Transverse colon (tissue), 4 donors: Measurements from ENCODE around the gene KRTAP4-8. TPM values are rescaled to one million over a fixed set of nuclear protein-coding genes. Genes with fewer than 3 reads are reported as not detected.

Experiments
- DNase-seq: peaks from one replicate; pipeline ENCODE4 v3.0.0-alpha.2; 2019
- H3K27ac ChIP-seq, 4 donors: fragments of 200-600 bp; sonication (generic); 2 replicates each; pipeline ENCODE4 v1.5.1; 2016 to 2018; ENCODE audit warnings: inconsistent platforms in 4 of 4
- H3K27me3 ChIP-seq: fragments of 200-600 bp; sonication (generic); 2 replicates; pipeline ENCODE4 v1.5.1; 2017; ENCODE audit warnings: inconsistent platforms
- H3K36me3 ChIP-seq, 4 donors: fragments of 200-600 bp; sonication (generic); 2 replicates each; pipeline ENCODE4 v1.5.1; 2017 to 2019; ENCODE audit warnings: inconsistent platforms in 4 of 4
- H3K4me1 ChIP-seq, 4 donors: fragments of 200-600 bp; sonication (generic); 2 replicates each; pipeline ENCODE4 v1.5.1; 2017 to 2020; ENCODE audit warnings: inconsistent platforms in 4 of 4
- H3K4me3 ChIP-seq, 4 donors: fragments of 200-600 bp; sonication (generic); 1 replicate in 1 of 4; 2 replicates in 3 of 4; pipeline versions ENCODE4 v1.5.1 to v1.6.1; 2017 to 2019; ENCODE audit warnings: inconsistent platforms in 4 of 4
- H3K9me3 ChIP-seq, 2 donors: fragments of 200-600 bp; sonication (generic); 2 replicates each; pipeline ENCODE4 v1.5.1; 2017 to 2019; ENCODE audit warnings: inconsistent platforms in 2 of 2
- EP300 ChIP-seq: sonication (generic); formaldehyde crosslinking; IDR thresholded peaks from one replicate; pipeline ENCODE4 v1.6.1; 2017; ENCODE audit warnings: antibody characterized with exemption, low read depth
- POLR2A ChIP-seq: fragments of 450-650 bp; IDR thresholded peaks from one replicate; pipeline ENCODE4 v1.6.1; 2016; ENCODE audit warnings: antibody characterized with exemption, mild to moderate bottlenecking, moderate library complexity
- POLR2AphosphoS5 ChIP-seq, 3 donors: sonication (generic); formaldehyde crosslinking; IDR thresholded peaks; one replicate each; pipeline ENCODE4 v1.6.1; 2016; ENCODE audit warnings: antibody characterized with exemption in 3 of 3
- WGBS, 2 donors: methylation state at CpG; one replicate each; pipeline ENCODE4 v1.1.5; 2018; ENCODE audit warnings: low coverage in 1 of 2; 5-methylcytosine and 5-hydroxymethylcytosine counted together
- in situ Hi-C, 4 donors: fragments of 200-750 bp; cut with MboI; loops; one replicate each; pipeline versions ENCODE4 v1.15.0 to v1.15.1; 2017; ENCODE audit warnings: low sequenced_read_pairs in 3 of 4, low pct_ligation_motif_present in 1 of 4, low pct_unique_long_range_greater_than_20kb in 1 of 4
- intact Hi-C: fragments of 100-400 bp; cut with DNase I; formaldehyde crosslinking; loops from one replicate; pipeline ENCODE4 v1.15.1; 2023; ENCODE audit warnings: low total_unique reads
- total RNA-seq, 4 donors: library from RNA; depleted of rRNA; stranded (reverse); fragments of >200 nt; gene quantifications; one replicate each; pipeline ENCODE4 v1.1.0, GENCODE V29; 2016
- TF ChIP-seq, protein P1 (sequence below), 5 experiments: fragments of 200-600 bp in 3 of 5; fragments of 450-650 bp in 2 of 5; sonication (generic) in 3 of 5; IDR thresholded peaks; 1 replicate in 2 of 5; 2 replicates in 3 of 5; pipeline ENCODE4 v1.5.1; 2016 to 2017; ENCODE audit warnings: antibody characterized with exemption in 5 of 5, inconsistent platforms in 3 of 5, mild to moderate bottlenecking in 2 of 5, moderate library complexity in 1 of 5

The KRTAP4-8 gene
- not detected for total RNA-seq

DNA sequence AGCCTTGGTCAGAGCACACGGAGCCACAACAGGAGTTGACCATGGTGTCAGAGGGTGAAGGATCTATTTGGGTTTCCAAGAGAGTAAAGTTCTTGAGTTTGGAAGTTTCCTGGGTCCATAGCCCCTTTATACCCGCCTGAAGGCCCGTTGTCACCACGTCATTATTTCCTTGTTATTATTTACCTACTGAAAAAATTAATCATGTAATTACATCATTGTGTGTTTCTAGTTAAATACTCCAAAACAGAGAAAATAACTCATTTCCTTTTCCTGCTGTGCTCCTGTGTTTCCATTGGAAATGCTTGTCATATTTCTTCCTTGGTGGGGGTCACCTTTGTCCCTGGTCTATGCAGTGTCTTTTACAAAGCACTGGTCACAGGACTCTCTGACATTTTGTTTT lies at the start of gene KRTAP4-8:
Gene KRTAP4-8 (minus strand): TSS at position 101 of the 400 bp plus-strand sequence. CDS start 58 bp downstream, at position 43.
- H3K27me3 ChIP-seq = no peaks in the 10 kb centered on the region
- H3K9me3 ChIP-seq = no peaks in the 10 kb centered on the region
- H3K36me3 ChIP-seq = no peaks in the 10 kb centered on the region
- H3K4me3 ChIP-seq = no peak within 1 kb of the TSS
- no peaks in the 10 kb centered on the region for H3K4me1 ChIP-seq
- H3K27ac ChIP-seq = no peak within 1 kb of the TSS
- WGBS, 2 donors = 50 to 68% methylated on average over 3 to 4 of the region's 4 CpGs
- in situ Hi-C loops (no loop called here), intact Hi-C loops (no loop called here)
- DNase-seq = no peak
- no peak for TF ChIP-seq POLR2AphosphoS5 (IDR thresholded peaks at IDR 0.05)
- TF ChIP-seq, protein P1, sequence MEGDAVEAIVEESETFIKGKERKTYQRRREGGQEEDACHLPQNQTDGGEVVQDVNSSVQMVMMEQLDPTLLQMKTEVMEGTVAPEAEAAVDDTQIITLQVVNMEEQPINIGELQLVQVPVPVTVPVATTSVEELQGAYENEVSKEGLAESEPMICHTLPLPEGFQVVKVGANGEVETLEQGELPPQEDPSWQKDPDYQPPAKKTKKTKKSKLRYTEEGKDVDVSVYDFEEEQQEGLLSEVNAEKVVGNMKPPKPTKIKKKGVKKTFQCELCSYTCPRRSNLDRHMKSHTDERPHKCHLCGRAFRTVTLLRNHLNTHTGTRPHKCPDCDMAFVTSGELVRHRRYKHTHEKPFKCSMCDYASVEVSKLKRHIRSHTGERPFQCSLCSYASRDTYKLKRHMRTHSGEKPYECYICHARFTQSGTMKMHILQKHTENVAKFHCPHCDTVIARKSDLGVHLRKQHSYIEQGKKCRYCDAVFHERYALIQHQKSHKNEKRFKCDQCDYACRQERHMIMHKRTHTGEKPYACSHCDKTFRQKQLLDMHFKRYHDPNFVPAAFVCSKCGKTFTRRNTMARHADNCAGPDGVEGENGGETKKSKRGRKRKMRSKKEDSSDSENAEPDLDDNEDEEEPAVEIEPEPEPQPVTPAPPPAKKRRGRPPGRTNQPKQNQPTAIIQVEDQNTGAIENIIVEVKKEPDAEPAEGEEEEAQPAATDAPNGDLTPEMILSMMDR (IDR thresholded peaks at IDR 0.05) = no peak
- TF ChIP-seq POLR2A = no peak
- no peak for TF ChIP-seq EP300

DNA sequence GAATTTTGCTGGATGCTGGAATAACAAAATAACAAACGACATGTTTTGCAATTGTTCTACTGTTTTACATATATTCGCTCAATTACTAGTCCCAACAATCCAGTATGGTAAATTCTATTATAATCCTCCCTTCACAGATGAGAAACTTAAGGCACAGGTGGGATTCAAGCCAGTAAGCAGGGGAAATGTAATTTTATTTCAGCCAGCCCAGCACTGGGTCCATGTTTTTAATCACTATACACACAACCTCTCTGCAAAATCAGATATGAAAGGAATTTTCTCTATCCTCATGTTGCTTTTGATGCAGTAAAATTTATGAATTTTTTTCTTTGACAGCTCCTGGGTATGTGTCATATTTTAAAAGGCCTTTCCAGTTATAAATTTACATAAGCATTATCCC lies 47.3 kb upstream of the KRTAP4-8 start:
- intact Hi-C loops = no loop called here
- H3K36me3 ChIP-seq = no peaks in the 10 kb centered on the region
- H3K27ac ChIP-seq = no peak overlapping the region
- H3K9me3 ChIP-seq = peaks cover 9 to 11% of the 10 kb centered on the region in 2 donors
- 87 to 94% methylated on average over 2 of the region's 2 CpGs for WGBS, 2 donors
- no peaks in the 10 kb centered on the region for H3K4me1 ChIP-seq
- no peak for DNase-seq
- in situ Hi-C loops = no loop called here
- H3K4me3 ChIP-seq = no peak overlapping the region
- no peaks in the 10 kb centered on the region for H3K27me3 ChIP-seq
- TF ChIP-seq EP300 (no peak), POLR2A (no peak), POLR2AphosphoS5 (IDR thresholded peaks at IDR 0.05) (no peak)
- TF ChIP-seq, protein P1 (IDR thresholded peaks at IDR 0.05) = no peak

DNA sequence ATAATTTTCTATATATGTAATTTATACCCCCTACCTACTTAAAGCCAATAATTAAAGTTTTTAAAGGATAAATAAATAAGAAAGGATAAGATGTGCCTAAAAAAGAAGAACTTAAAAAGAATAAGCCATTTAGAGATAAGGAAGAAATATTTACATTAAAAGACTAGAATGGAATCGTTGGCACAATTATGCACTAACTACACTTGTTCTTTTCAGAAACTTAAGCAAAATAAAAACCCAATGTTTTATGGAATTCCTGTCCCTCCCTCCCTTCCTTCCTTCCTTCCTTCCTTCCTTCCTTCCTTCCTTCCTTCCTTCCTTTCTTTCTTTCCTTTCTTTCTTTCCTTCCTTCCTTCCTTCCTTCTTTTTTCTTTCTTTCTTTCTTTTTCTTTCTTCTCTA lies 46.9 kb upstream of the KRTAP4-8 start:
- Histone ChIP-seq H3K9me3 (peaks cover 10 to 15% of the 10 kb centered on the region in 2 donors), H3K27ac (no peak overlapping the region), H3K4me1 (no peaks in the 10 kb centered on the region), H3K36me3 (no peaks in the 10 kb centered on the region), H3K27me3 (no peaks in the 10 kb centered on the region), H3K4me3 (no peak overlapping the region)
- in situ Hi-C loops (no loop called here), intact Hi-C loops (no loop called here)
- DNase-seq = no peak
- WGBS, 2 donors = 78 to 89% methylated on average over 1 of the region's 1 CpG
- no peak for TF ChIP-seq EP300
- no peak for TF ChIP-seq POLR2AphosphoS5 (IDR thresholded peaks at IDR 0.05)
- TF ChIP-seq POLR2A = no peak
- TF ChIP-seq, protein P1 (IDR thresholded peaks at IDR 0.05) = no peak

DNA sequence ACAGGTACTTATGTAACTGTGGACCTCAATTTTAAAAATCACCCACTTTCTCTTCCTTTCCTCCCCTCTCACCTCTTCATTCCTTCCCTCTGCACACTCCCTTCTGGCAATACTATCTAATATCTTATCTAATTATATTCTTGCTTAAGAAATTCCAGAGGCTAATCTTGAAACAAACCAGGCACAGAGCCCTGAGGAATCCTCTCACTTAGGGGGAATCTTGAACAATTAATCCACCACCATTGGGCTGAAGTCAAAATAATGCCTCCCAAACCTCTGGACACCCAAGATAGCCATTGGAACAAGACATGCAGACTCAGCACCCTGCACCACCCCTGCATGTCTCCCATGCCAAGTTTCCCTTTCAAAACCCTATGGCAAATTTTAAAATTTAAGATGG lies 43.4 kb upstream of the KRTAP4-8 start:
- H3K4me1 ChIP-seq = no peaks in the 10 kb centered on the region
- H3K9me3 ChIP-seq = peaks cover 10 to 15% of the 10 kb centered on the region in 2 donors
- H3K27ac ChIP-seq = no peak overlapping the region
- H3K36me3 ChIP-seq = no peaks in the 10 kb centered on the region
- TF ChIP-seq, protein P1 (IDR thresholded peaks at IDR 0.05) = no peak
- no peak for TF ChIP-seq POLR2A
- no peak for TF ChIP-seq EP300
- TF ChIP-seq POLR2AphosphoS5 (IDR thresholded peaks at IDR 0.05) = no peak
- intact Hi-C loops = no loop called here
- in situ Hi-C loops = no loop called here
- H3K27me3 ChIP-seq = peaks cover 7% of the 10 kb centered on the region
- DNase-seq = no peak
- no peak overlapping the region for H3K4me3 ChIP-seq
